HG03103 (cell line): ENCODE data around the gene CDK2AP2.
A peak's percentile ranks its signal among the peaks of the same experiment; 100 is the strongest.
"Not testable (repeated sequence)": the region's sequence is repeated elsewhere in the genome, so short reads cannot be mapped to it uniquely, and the experiment has no call there.

Experiments used
- ATAC-seq: cut with Tn5 transposase; IDR thresholded peaks from one replicate; pipeline ENCODE4 v1.9.1; 2021; ENCODE audit warnings: low read depth; ENCODE audit not compliant: unreplicated experiment

CDK2AP2 gene, protein sequence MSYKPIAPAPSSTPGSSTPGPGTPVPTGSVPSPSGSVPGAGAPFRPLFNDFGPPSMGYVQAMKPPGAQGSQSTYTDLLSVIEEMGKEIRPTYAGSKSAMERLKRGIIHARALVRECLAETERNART

DNA sequence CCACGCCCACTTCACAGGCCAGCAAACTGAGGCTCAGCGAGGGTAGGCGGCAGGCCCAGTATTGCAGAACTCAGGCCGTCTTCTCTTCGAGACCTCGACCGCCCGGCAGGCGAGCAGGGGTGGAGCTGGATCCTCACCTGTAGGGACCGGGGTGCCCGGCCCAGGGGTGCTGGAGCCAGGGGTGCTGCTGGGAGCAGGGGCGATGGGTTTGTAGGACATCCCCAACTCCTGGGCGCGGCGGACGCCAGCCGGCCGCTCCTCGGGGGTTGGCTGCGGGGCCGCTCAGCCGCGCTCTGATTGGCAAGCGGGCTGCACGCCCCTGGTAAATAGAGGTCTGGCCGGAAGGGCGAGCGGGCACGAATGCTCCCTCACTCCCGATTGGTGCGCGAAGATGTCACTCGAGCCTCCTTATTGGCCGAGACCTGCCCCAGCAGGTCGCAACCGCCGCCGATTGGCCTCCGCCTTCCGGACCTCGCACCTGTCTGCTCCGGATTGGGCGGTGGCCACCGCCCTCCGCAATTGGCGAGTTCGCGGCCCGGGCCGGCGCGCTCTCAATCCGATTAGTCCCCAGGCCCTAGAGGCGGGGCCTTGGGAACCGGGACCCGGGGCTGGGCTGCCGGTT lies at the start of gene CDK2AP2:
Gene CDK2AP2, minus strand, starts transcription at position 299 of the 622 bp plus-strand sequence. Its CDS starts 80 bp downstream, at position 219.
- peak; percentile 65 for ATAC-seq

DNA sequence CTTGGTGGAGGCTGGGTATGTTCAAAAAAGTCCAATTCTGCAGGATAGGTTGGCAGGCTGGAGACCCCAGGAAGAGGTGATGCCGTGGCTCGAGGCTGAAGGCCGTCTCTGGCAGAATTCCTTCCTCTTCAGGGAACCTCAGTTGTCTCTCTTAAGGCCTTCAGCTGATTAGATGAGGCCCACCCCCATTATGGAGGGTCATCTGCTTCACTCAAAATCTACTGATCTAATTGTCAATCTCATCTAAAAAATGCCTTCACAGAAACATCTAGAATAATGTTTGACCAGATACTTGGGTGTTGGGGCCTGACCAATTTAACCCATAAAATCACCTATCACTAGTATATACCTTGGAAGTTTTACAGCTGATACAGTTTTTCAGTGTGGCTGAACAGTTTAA lies 48.3 kb upstream of the CDK2AP2 start:
- no peak for ATAC-seq

DNA sequence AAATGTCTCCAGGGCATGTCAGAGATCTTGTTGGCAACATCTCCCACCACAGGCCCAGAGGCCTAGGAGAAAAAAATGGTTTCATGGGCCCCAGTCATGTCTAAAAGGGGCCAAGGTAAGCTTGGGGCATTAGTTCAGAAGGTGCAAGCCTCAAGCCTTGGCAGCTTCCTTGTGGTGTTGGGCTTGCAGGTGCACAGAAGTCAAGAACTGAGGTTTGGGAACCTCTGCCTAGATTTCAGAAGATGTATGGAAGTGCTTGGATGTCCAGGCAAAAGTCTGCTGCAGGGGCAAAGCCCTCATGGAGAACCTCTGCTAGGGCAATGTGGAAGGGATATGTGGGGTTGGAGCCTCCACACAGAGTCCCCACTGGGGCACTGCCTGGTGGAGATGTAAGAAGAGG lies 43.7 kb upstream of the CDK2AP2 start:
- ATAC-seq: not testable (repeated sequence)

DNA sequence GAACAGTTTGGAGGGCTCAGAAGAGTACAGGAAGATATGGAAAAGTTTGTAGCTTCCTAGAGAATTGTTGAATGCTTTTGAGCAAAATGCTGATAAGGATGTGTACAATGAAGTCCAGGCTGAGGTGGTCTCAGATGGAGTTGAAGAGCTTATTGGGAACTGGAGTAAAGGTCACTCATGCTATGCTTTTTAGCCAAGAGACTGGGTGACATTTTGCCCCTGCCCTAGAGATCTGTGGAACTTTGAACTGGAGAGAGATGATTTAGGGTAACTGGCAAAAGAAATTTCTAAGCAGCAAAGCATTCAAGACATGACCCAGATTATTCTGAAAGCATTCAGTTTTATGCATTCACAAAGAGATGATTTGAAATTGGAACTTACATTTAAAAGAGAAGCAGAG lies 43.2 kb upstream of the CDK2AP2 start:
- no peak for ATAC-seq

DNA sequence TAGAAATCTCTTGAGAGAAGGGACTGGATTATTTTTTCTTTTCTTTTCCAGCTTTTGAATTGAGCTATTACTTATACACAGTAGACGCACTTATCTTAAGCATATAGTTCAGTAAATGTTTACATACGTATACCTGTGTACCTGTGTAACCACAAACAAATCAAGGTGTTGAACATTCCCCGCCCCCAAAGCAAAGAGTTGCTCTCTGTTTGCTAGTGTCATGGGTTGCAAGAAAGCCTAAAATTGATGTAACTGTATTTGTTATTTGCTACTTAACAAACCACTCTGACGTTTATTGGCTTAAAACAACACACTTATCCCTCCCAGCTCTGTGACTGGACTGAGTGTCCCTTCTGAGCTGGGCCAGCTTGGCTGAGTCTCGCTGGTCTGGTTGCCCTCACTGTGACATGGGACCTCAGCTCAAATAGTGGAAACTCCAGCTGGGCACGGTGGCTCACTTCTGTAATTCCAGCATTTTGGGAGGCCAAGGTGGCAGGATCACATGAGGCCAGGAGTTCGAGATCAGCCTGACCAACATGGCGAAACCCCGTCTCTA lies 40.7 kb upstream of the CDK2AP2 start:
- ATAC-seq: no peak

DNA sequence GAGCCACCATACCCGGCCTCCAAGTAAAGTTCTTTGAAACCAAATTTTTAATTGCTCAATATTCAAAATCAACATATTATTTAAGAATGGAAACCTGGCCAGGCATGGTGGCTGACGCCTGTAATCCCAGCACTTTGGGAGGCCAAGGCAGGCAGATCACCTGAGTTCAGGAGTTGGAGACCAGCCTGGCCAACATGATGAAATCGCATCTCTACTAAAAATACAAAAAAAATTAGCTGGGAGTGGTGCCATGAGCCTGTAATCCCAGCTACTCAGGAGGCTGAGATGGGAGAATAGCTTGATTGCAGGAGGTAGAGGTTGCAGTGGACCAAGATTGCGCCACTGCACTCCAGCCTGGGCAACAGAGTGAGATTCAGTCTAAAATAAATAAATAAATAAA lies 40.1 kb upstream of the CDK2AP2 start:
- ATAC-seq: not testable (repeated sequence)

DNA sequence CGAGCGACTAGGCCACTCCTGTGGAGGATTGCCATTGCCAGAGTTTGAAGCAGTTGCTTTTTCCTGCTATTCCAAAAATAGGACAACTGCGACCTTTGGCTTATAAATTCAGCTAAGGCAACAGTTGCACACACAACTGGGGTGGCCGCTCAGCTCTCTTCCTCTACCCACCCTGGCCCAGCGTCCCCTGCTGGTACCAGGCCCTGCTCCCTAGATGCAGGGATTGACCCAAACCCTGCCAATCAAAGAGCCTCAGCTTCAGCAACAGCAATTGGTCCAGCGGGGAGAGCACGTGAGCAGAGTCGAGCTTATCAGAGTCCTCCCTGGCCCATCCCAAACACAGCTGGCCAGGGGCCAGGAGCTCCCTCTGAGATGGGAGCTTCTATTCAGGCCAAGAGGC lies 37.3 kb upstream of the CDK2AP2 start:
- no peak for ATAC-seq

DNA sequence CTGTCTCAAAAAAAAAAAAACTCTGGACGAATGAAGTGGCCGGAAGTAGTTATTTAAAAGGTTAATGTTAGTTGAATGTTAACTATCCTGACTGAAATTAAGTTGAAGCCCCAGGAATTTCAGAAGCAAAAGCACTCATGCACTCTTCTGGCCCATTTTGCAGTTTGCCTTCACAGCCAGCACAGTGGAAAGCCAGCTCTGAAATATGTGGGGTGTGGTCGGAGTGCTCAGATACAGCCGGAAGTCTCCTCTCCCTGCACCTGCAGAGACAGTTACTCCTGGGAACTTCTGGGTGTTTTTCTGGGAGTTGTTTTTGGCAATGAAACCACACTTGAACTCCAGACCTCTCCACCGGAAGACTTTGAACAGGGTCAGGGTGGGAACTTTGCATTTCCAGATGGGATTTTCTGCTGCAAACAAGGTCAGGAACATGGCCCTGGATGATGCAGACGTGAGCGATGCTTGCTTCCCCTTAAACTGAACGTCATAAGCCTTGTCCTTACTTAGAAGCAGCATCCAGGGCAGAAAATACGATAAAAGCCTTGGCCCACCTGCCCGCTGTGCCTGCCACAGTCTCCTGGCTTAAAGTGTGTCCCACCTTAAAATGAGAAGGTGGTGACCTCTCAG lies 36.8 kb upstream of the CDK2AP2 start:
- no peak for ATAC-seq

DNA sequence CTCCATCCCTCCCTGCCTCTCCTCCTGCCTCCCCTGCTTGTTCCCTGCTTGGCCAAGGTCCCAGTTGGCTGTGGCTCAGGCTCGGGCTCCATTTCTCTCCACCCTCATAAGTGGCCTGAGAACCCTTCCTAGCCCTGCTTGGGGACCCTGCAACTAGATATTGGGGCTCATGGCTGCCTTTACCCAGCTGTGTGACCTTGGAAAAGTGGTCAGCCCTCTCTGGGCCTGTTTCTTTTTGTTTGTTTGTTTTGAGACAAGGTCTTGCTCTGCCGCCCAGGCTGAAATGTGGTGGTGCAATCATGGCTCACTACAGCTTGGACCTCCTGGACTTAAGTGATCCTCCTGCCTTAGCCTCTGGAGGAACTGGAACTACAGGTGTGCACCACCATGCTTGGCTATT lies 35.6 kb upstream of the CDK2AP2 start:
- ATAC-seq: no peak

DNA sequence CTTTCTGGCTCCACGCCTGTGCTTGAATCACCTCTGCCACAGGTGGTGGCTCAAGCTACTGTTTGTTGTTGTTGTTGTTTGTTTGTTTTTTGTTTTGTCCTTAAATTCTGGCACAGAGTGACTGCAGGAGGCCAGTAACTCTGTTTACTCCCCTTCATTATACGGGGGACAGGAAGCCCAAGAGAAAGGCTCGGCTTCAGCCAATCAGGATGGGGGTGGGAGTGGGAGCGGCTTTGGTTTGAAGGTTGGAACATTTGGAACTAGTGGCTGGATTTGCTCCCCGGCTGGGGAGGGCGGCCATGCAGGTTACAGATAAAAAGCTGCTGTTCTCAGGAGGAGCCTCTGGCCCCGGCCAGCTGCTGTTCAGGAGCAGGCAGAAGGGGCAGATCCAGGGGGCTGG lies 35.0 kb upstream of the CDK2AP2 start:
- ATAC-seq: no peak

DNA sequence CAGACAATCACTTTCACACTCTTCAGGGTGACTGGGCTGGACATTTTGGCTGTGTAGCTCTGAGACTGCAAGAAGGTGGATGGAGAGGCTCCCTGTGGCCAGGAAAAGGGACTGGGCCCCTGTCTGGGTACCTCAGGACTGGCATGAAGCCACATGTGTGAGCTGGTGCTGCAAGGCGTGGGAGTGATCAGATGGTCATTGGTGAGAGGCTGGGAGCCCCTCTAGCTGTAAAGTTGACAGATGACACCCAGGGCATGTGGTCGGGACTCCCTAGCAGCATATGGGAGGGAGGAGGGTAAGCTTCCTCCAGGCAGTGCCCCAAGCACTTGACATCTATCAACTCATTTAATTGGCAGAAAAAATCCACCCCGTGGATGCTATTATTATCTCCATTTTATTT lies 34.2 kb upstream of the CDK2AP2 start:
- no peak for ATAC-seq

DNA sequence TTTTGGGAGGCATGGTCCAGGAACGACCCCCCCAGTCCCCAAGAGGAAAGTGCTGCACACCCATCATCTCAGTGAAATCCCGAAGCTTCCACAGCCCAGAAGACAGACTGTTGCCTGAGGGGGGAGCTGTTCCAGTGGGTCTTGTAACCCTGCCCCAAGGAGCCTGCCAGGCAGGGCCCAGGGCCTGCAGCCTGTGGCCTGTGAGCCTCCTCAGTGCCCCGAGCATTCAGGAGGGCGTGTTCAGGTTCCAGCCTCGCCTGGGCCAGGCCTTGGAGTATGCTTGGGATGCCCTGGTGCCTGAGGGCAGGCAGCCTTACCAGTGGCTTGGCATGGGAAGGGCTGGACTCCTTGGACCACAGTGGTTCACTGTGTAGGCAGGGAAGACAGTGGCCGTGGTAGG lies 33.2 kb upstream of the CDK2AP2 start:
- ATAC-seq: no peak

DNA sequence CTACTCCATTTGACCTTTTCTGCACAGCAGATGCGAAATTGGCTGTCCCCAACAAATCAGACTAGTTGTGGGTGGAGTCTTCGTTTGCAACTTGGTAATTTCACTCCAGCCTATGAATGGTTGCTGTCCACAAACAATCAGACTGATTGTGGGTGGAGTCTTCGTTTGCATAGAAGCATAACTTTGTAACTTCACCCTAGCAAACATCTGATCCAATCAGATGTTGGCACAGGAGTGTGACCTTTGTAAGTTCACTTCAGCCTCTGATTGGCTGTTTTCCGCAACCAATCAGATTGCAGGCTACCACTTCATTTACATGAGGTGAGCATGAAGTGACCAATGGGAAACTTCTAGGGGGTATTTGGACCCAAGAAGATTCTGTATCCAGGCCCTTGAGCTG lies 31.6 kb upstream of the CDK2AP2 start:
- ATAC-seq: no peak

DNA sequence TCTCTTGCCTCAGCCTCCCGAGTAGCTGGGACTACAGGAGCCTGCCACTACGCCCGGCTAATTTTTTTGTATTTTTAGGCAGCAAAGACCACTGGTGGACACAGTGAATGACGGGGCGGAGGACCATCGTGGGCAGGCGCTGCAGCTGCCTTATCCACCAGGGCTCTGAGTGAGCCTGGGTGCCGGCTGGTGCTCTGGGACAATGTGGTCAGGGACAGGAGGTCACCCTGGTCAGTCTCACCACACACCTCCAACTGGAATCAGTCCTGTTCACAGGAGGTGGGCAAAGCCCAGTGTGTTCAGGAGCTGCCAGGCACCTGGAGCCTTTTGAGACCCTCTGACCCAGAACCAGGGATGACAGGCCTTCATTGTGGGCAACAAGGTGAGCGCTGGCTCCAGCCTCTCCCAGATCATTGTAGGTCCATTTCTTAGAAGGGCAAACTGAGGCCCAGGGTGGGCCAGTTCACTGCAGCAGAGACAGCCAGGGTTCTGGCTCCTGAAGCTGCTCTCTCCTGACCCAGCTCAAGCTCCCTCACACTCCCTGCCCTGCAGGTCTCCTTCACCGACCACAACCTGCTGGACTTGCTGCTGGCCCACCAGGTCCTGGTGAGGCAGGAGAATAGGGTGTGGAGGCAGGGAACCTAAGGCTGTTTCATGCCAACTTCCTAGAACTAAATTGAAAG lies 31.0 kb upstream of the CDK2AP2 start:
- no peak for ATAC-seq

DNA sequence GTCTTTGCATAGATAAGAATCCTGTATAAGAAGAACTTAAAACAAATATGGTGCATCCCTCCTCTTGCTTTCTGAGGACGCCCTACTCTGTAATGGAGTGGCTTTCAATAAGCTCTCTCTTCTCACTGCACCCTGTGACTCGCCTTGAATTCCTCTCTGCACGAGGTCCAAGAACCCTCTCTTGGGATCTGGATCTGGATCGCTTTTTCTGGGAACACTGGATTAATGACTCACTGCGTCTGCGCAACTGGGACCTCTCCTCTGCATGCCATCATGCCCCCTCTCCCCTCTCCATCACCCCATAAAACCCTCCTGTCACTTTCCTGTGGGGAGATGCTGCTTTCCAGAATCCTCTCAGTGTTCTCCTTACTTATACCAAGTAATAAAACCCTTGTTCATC lies 30.3 kb upstream of the CDK2AP2 start:
- no peak for ATAC-seq

DNA sequence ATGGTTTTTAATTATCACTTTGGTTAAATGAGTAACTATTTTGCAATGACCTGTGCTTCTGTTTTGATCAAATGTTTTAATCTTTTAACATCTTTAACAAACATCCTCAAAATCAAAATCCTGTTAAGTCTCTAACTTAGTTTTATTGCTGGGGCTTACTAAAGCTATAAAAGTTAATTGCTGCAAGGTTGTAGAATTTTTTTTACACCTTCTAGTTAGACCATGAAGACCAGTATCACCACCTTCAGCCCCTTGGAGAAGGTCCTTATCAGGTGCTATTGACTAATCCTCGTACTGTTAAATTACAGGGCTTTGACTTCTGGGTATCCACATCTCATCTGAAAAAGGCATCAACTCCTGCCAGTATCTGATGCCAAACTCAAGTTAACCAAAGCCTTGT lies 27.6 kb upstream of the CDK2AP2 start:
- no peak for ATAC-seq

DNA sequence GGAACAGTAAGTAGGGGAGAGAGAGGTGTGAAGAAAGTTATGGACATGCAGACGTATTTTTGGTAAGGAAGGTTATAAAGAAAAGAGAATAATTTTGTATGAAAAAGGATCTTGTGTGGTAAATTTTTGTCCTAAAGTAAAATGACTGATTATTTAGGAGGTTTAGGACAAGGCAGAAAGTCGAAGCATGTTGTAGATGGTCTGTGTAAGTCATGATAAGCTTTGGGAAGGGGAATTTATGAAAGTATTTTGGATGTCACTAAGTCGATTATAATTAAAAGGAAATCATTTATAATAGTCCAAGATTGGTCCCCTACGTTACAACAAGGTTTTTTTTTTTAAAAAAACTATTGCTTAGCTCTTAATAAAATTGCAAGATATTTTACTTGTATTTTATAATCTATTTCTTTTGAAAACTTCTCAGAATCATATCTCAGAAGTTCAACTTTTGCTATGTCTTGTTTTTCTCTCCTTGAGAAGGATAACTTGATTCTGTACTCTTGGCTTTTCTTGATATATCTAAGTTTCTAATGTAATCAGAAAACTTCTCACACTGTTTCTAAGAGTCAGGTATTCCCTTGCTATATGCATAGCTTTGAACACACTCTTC lies 26.2 kb upstream of the CDK2AP2 start:
- no peak for ATAC-seq

DNA sequence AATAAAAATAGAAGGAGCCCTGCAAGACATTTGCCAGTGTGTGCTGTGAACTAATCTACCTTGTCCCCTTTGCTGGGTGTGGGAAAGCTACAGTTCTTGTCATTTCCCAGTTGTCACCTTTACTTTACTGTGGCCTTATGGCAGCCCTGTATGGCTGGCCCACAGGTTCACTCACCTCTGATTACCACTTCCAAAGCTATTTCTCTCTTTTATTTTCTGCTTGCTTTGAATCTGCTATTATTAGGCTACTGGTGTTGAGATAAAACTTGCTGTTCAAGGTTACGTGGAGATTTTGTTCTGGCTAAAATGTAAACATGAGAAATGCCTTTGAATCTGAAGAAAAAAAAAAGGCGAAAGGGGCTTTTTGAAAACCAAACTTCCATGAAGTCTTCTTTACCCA lies 24.9 kb upstream of the CDK2AP2 start:
- ATAC-seq: no peak

DNA sequence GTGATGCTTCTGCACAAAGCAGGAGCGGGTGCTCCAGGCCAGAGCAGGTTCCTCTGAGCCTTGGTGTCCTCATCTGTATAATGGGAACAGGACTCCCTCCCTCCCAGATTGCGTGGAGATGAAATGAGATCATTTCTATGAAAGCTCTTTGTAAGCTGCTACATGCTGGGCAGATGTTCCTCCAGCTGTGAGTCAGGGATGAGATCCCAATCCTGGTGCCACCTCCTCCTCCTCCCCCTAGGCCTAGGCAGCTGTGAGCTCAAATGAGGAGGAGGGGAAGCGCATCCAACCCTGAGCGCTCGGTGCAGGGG lies 22.3 kb upstream of the CDK2AP2 start:
- no peak for ATAC-seq

DNA sequence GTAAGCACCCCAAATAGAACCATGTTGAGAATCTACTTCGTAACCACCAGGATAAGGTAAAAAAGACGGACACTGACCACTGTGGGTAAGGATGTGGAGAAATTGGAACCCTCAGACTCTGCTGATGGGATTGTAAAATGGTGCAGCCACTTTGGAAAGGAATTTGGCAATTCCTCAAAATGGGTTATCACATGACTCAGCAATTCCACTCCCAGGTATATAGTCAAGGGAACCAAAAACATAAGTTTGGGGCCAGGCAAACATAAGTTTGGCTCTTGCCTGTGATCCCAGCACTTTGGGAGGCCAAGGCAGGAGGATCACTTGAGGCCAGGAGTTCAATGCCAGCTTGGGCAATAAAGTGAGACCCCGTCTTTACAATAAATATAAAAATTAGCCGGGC lies 20.4 kb upstream of the CDK2AP2 start:
- ATAC-seq: no peak

DNA sequence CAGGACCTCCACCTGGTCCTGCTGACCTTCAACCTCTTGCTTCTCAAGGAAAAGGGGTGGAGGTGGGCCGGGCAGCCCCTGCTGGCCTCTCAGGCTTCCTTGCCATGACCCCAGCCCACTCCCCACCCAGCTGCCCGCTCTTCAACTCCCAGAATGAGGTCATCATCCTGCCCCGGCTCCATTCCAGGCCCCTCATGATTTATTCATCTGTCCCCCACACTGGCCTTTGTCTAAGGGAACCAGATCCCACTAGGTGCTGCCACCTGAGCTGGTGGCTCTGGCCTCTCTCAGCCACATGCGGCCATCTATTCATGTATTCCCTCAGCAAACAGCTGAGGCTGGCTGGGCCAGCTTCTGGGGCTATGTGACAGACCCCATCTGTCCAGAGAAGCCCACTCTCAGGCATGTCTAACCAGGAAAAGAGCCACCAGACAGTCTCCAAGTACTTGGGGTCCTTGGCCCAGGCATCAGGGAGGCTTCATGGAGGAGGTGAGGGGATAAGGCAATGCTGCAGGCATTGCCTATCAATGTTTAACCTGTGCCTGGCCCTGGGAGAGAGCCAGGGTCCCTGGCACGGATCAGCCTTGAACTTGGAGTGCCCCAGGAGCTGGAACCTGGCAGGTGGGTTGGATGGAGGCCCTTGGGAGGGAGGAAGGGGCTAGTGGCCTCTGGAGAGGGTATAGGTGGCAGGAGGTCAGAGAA lies 17.5 kb upstream of the CDK2AP2 start:
- ATAC-seq: no peak
